NCI-H2081 (cell line): ENCODE results near the gene UNC13A.
"Not testable (repeated sequence)": the region's sequence is repeated elsewhere in the genome, so short reads cannot be mapped to it uniquely, and the experiment has no call there.

Source experiments
- DNase-seq, 2 experiments: peaks; one replicate each; lab custom pipeline; 2025; lab: John Stamatoyannopoulos, UW

The UNC13A gene

GRCh38 chr19:17604372-17605025 lies 83.7 kb downstream of the UNC13A start:
- DNase-seq: no peak

- DNase-seq: no peak
These were observed 85.2 kb downstream of the UNC13A start for GRCh38 chr19:17602872-17603510.

- DNase-seq: no peak
These were observed 85.9 kb downstream of the UNC13A start for GRCh38 chr19:17602217-17602616.

GRCh38 chr19:17601683-17602082 lies 86.5 kb downstream of the UNC13A start:
- DNase-seq: no peak

- DNase-seq: no peak
These were observed 88.4 kb downstream of the UNC13A start for GRCh38 chr19:17599780-17600179.

GRCh38 chr19:17598953-17599352 lies 89.2 kb downstream of the UNC13A start:
- no peak for DNase-seq

- not testable (repeated sequence) for DNase-seq
These were observed 90.1 kb downstream of the UNC13A start for GRCh38 chr19:17598063-17598462.

- DNase-seq: not testable (repeated sequence)
These were observed 93.9 kb downstream of the UNC13A start for GRCh38 chr19:17594296-17594695.

- DNase-seq: no peak
These were observed 97.3 kb downstream of the UNC13A start for GRCh38 chr19:17590866-17591265.

- DNase-seq: not testable (repeated sequence)
These were observed 102.8 kb downstream of the UNC13A start for GRCh38 chr19:17585395-17585794.

- no peak for DNase-seq
These were observed 104.0 kb downstream of the UNC13A start for GRCh38 chr19:17584132-17584531.

GRCh38 chr19:17582613-17583012 lies 105.5 kb downstream of the UNC13A start:
- DNase-seq: no peak

GRCh38 chr19:17581211-17581874 lies 106.8 kb downstream of the UNC13A start:
- no peak for DNase-seq

GRCh38 chr19:17580470-17581144 lies 107.5 kb downstream of the UNC13A start:
- DNase-seq: no peak

GRCh38 chr19:17579661-17580244 lies 108.4 kb downstream of the UNC13A start:
- DNase-seq: no peak

- DNase-seq: no peak
These were observed 110.6 kb downstream of the UNC13A start for GRCh38 chr19:17577457-17578097.

GRCh38 chr19:17576758-17577456 lies 111.2 kb downstream of the UNC13A start:
- DNase-seq: no peak

- DNase-seq: no peak
These were observed 112.0 kb downstream of the UNC13A start for GRCh38 chr19:17575871-17576757.

GRCh38 chr19:17572638-17573037 lies 115.5 kb downstream of the UNC13A start:
- no peak for DNase-seq

- DNase-seq: no peak
These were observed 117.4 kb downstream of the UNC13A start for GRCh38 chr19:17570791-17571190.
